NCI-H2227 treated with DMSO at 0.1 percent for 48 hours (cell line): ENCODE results near the gene NDP.
"Not testable (repeated sequence)": the region's sequence is repeated elsewhere in the genome, so short reads cannot be mapped to it uniquely, and the experiment has no call there.

Source experiments
- DNase-seq: peaks from one replicate; lab custom pipeline; 2025; lab: John Stamatoyannopoulos, UW

Gene NDP

DNA sequence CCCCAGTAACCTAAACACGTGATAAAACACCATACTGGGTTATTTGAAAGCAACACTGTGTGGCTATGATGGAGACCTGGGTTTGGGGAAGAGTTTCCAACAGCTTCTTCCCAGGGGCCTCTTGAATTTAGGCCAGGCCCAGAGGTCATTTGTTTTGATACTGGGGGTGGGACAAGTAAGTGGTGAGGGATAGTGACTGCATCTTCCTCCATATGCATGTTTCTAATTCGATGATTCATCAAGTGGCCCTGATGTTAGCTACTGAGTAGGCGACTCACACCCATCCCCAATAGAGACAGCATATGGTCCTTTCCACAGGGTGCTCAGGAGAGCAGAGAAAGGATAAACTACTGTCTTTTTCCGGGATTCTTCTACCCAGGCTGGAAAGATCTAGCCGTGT is 2.7 kb downstream of the NDP start:
- no peak for DNase-seq

DNA sequence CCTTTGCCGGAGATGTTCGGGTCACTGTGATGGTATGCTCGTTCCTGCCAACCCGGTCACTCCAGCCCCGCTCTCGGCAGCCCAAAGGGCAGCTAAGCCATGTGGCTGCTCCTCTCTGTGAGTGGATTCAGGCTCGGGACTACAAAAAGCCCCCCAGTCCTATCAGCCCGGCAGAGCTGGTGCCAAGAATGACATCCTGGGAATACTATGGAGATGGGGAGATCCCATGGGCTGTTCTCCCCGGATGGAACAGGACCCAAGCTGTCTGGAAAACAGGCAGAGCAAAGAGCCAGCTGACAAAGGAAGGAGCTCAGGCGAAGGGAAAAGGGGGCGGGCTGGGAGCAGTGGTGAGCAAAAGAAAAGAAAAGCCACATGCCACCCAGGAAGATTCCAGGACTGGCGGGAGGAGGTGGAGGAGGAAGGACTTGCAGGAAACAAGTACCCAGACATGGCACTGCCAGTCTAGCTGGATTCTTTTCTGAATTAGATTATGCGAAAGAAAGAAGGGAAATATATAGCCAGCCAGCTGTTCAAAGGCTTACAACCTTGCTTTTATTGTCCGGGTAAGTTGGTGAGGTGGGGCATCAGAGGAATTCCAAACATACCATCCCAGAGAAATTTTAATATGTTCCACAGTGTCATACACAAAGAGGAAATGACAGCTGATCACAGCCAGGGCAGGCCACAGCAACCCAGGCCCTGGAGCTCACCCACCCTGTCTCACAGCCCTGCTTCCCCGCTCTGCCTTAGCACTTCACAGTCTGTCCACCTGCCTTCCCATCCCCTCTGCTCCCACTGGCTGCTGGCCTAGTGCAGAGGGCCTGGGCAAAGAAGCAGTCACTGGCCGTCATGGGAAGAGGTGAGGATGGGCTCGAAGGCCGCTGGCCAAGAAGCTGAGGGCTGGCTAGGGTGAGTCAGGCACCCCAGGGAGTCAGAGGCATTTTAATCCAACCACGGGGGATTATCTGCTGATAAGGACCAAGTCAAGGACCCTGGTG is 3.4 kb downstream of the NDP start:
- no peak for DNase-seq

DNA sequence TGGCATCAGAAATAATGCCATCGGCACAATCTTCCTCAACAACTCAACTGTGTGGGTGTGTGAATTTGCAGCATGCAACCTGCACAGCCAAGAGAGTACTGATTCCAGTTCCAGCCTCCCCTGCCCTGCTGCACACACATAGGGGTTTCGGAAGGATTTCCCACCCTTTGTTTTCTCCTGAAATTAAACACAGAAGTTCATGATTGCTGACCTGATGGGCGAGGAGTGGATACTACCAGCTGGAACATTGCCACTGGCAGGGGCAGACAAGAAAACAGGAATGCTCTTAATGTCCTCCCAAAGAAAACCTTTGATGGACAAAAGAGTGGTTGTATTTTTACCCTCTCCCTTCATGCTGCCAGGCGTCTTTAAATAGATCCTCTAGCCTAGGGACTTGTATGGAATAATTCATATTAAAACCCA is 4.8 kb downstream of the NDP start:
- no peak for DNase-seq

DNA sequence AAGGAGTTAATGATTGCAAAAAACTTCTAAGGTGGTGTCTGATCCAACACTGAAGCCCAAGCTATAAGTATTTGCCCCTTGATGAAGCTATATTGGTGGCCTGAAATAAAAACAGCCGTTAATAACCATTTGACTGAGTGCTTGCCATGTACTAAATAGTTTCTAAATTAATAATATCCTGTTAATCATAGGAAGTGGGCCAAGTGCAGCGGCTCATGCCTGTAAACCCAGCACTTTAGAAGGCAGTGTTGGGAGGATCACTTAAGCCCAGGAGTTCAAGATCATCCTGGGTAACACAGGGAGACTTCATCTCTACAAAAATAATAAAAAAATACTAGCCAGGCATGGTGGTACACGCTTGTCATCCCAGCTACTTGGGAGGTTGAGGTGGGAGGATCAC is 8.3 kb downstream of the NDP start:
- no peak for DNase-seq

DNA sequence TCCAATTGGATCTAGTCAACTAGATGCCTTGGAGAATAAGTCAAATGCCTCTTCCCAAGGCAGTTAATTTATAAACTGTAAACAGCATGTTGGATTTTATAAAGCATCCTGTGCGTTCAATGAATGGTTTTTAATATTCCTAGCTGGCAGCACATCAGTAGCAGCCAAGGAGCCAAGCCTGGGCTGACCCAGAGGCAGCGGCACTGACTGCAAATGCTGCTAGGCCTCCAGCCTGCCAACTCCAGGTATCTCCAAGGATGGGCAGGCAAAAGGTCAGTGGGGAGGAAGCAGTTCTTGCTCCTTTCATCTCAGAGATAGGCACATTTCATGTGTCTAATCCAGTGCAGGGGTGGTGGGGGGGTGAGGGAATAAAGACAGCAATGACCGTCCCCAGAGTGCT is 9.5 kb downstream of the NDP start:
- DNase-seq, result no peak

DNA sequence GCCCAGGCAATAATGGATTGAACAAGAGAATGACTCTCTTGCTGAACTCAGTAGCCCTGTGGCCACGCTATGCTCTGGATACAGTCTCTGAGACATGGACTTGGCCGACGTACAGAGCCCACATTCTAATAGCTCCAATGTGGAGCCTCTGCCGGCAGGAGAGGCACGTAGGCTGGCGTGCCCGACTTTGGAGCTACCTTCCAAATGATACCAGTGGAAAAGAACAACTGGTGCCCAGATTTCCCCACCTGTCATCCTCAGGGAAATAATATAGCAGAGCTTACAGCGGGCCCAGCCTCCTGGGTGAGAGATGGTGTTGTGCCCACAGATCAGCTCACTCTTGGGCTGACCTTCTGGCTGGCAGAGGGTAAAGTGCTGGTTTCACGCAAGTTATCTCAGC is 10.6 kb downstream of the NDP start:
- no peak for DNase-seq

DNA sequence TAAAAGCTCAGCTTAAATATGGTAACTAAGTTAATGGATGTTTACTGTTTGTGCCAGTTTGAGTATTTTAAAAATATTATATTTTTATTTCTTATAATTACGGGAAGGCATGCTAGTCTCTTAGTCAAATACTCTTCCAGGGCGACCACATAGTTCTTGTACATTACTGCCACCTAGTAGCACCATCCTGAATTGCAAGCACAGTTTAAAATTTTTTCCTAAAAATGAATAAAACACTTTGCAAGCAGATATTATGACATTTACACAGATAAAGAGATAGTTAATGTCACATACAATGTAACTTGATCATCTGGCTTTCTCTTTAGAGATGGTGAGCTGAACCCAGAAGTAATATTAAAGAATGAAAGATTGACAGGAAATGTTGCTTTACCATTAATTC is 11.5 kb downstream of the NDP start:
- DNase-seq, result no peak

DNA sequence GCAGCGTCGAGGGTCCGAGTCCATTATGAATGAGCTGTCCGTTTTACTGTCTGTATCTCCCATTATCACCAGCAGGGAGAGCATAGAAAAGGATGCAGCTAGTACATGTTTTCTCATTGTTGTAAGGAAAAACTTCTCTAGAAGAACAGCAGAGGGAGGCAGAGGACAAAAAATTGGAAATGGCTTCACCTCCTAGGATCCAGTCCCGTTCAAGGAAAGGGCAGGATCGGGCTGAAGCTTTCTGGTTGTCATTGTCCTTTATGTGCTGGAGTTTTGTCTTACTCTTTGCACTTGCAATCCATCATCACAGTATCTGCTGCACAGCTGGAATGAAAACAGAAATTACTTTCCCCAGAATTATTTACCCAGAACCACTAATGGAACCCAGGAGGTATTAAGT is 14.7 kb downstream of the NDP start:
- peak; percentile 87 for DNase-seq

DNA sequence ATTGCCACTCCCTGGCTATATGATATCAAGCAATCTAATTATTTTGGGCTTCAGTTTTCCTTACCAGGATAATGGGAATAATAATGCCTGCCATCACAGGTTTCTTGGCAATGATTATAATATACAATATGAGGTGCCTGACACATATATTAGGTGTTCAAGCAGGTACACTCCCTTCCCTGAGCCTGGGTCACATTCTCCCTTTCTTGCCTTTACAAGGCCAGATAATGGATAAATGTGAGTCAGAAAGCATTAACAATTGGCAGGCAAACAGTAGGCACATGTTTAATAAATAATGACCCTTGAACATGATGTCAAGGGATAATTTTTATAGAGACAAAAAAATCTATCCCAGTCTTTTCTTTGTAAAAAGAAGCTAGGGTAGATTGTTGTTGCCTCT is 17.2 kb downstream of the NDP start:
- no peak for DNase-seq

DNA sequence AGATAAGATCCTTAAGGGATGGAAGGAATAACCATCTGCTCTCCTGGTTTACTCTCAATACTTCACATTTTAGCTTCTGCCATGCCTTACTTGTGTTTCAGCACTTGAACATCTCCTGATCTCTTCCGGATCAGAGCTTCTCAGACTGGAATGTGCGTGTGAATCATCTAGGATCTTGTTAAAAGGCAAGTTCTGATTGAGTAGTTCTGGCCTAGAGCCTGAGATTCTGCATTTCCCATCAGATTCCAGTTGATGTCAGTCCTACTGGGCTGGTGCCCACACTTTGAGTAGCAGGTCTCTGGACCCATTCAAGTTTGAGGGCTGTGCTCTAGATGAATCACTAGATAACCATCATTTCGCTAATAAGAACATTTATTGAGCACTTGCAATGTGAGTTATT is 20.0 kb downstream of the NDP start:
- DNase-seq, result no peak

DNA sequence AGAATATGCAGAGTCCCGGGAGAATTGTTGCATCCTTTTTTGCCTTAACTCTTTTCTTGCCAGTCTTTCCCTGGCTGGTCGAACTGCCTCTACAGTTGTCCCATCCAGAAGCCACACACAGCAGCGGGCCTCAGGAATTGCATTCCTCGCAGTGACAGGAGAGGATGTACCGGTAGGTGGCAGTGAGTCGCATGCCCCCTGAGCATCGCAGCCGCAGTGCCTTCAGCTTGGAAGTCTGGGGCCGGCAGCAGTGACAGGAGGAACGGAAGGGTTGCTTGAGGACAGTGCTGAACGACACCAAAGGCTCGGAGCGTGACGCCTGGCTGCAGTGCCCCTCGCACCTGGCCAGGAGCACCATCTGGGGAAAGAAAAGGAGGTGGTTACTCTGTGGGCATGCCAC is 23.5 kb downstream of the NDP start:
- peak; percentile 44 for DNase-seq

DNA sequence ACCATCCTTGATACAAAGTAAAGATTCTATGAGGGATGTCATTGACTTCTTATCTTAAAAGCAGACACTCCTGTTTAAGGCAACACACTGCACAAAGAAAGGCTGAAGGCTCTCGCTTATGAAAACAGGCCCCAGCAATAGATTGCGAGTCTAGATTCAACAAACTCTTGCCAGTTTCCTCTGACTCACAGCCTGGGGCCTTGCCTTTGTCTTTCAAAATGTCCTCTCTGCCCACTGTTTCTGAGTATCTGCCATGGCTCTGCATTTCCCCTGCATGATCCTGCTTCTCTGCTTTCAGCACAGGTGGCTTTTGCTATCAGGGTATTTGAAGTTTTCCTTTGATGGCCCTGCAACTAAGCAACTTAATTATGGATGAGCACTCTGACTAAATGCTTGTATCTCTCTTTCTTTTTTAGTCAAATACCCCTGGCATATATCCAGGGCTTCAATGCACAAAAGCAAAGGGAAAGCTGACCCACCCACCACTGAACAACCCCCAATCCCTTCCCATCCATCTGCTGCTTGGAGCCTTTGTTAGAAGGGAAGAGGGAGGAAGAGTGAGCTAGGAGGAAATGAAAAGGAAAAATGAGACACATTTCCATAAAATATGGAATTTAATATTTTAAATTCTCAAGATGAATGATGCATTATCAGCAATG is 32.2 kb downstream of the NDP start:
- peak; percentile 26 for DNase-seq

DNA sequence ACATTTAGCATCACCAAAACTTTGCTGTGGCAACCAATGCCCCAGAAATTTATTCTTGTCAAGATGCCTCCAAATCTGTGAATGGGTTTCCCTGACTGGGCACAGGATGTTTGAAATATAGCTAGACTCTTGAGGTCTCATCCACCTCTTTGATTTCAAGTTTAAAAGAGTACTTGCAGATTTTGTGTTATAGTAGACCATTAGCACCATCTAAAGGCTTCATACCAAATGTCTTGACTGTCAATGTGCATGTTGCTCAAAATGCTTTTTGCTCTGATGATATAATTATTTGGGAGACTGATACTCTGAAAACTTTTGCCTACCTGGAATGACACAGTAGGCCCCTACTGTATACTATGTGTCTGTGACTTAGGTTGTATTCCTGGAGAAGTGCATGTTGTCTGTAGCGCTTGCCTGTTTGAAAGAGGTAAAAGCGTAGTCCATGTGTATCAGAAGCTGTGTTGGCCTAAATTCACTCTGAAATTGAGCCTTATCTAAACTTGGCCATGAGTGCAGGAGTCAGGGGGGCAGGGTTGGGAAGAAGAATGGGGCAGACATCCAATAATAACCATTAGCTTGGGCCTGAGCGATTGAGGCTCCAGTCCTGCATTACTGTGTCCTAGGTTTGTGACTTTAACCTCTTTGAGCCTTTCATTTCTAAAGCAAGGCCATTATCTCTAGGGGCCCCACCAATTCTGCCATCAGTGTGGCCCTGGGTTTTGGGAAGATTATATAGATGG is 33.8 kb downstream of the NDP start:
- DNase-seq, result no peak

DNA sequence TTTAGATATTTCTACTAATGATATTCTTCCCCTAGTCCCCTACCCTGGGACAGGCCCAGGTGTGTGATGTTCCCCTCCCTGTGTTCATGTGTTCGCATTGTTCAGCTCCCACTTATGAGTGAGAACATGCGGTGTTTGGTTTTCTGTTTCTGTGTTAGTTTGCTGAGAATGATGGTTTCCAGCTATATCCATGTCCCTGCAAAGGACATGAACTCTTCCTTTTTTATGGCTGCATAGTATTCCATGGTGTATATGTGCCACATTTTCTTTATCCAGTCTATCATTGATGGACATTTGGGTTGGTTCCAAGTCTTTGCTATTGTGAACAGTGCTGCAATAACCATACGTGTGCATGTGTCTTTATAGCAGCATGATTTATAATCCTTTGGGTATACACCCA is 51.2 kb downstream of the NDP start:
- not testable (repeated sequence) for DNase-seq

DNA sequence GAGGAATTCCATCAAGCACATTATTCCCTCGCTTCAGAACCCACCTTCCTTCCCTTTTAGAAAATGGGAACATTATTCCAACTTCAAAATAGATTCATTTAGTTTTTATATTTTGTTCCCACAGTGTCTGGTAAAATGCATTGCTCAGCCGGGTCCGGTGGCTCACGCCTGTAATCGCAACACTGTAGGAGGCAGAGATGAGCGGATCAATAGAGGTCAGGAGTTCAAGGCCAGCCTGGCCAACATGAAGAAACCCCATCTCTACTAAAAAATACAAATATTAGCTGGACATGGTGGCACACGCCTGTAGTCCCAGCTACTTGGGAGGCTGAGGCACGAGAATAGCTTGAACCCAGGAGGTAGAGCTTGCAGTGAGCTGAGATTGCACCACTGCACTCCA is 62.4 kb downstream of the NDP start:
- not testable (repeated sequence) for DNase-seq

DNA sequence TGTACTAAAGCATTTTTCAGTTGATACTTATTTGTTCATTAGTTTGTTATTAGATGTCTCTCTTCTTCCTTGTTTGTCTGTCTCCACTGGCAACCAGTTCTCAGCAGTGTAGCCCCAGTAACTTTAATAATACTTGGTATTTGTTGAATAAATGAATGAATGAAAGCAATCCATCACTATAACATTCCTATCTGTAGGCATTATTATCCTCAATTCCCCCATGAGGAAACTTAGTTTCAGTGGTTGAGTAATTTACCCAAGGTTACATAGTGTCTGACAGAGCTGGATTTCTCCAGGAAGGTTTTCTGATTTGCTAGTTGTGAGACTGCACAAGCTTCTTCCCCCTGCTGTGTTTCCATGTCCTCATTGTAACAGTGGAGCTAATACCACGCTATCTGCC is 63.2 kb downstream of the NDP start:
- no peak for DNase-seq

DNA sequence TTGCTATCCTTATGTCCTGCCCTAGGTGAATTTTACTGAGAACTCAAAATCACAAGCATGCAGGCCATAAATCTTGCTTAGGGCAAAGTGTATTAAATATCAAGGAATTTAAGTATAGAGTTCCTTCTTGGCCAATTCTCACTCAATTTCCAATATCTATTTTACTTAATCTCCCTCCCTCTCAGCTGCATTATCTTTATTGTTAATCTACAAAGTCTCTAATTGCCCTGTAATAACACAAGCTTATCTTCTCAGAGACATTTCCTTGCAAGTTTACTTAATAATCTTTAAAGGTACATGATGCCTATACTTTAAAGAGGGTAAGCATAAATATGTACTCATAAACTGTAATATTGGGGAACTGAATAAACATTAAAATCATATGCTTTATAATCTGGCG is 64.0 kb downstream of the NDP start:
- no peak for DNase-seq

DNA sequence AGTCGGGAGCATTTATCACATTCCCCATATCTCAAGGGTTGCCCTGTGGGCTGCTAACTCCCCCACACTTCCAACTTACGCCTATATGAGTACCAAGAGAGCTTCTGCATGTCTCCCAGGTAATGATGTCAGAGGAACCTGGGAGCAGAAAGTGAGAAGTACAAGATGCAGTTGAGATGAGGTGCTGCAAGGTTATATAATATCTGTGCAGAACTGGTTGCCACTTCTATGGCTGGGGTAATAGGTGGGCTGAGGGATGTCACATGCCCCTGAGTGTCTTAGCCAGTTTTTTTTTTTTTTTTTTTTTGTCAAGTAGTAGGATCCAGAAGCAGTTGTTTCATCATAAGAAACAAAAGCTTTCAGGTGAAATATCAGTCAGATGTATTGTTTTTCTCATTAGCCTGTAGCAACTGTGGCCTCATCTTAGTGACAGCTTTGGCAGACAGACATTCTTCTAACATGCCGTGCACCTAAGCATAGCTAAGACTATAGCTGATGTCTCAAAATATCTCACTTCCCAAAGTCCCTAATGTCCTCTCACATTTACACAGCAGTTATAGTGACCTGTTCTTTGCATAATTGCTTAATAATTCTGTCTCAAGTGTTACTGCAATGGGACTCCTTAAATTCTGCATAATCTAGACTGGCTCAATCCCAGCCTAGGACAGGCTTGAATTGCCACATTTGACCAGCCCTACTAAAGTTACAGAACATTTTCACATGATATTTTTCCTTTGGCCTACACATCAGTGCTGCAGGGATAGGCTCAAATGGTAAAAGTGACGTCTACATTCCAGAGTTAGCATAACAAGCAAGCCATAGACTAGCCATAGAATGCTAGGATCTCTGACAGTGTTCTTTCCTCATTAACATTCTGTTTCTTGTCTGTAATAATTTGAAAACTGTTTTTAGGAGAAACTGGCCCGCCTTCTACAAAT is 73.0 kb downstream of the NDP start:
- DNase-seq, result no peak
